HG03521 (cell line): ENCODE results near the gene TMEM247.
"Not testable (repeated sequence)": the region's sequence is repeated elsewhere in the genome, so short reads cannot be mapped to it uniquely, and the experiment has no call there.

Source experiments
- ATAC-seq: cut with Tn5 transposase; IDR thresholded peaks from one replicate; pipeline ENCODE4 v1.9.1; 2021; ENCODE audit warnings: mild to moderate bottlenecking, moderate library complexity; ENCODE audit not compliant: unreplicated experiment

Gene TMEM247

DNA sequence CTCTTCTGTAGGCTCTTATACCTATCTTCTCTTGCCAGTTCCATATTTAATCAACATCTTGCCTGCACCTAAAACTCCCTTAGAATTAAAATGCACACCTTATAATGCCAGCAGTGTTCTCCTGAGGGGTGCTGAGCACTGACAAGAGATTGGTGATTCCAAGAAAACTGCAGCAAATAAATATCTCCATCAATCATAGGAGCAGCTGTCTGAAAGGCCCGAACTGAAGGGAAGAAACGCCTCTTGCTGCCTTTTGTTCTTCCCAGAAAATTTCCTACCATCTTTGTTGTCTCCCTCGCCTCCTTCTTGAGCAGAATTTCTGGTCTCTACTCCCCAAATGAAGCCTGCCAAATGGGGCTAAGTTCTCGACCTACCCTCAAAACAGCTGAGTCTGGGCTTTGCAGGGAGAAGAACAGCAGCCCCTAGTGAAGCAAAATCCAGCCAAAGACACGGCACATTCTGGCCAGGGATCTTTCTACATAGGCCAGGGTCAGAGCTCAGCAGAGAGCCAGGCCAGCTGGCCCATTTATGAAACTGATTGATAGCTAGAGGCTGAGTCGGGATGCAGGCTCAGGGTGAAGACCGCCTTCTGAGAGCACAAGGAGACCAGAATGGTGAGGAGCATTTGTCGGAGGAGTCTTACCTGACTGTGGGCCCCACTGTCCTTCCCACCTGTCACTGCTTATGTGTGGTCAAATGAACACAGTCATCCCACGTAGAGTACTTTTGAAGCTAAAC lies 20.4 kb upstream of the TMEM247 start:
- no peak for ATAC-seq

DNA sequence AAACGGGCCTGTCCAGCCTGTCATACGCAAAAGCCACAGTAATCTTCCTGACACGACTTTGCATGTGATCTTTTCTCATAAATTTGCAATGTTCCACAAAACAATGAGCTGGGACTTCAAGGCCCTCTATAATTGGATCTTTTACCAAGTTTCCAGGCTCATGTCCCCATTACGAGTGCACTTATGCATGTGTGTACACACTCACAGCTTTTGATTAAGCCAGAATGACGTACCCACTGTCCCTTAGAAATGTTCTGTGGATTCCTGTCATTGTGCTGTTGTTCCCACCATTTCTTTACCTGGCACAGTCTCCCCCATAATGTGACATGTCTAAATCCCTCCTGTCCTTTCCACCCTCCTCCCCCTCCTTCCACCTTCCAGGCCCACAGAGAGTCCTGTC lies 19.7 kb upstream of the TMEM247 start:
- ATAC-seq, result no peak

DNA sequence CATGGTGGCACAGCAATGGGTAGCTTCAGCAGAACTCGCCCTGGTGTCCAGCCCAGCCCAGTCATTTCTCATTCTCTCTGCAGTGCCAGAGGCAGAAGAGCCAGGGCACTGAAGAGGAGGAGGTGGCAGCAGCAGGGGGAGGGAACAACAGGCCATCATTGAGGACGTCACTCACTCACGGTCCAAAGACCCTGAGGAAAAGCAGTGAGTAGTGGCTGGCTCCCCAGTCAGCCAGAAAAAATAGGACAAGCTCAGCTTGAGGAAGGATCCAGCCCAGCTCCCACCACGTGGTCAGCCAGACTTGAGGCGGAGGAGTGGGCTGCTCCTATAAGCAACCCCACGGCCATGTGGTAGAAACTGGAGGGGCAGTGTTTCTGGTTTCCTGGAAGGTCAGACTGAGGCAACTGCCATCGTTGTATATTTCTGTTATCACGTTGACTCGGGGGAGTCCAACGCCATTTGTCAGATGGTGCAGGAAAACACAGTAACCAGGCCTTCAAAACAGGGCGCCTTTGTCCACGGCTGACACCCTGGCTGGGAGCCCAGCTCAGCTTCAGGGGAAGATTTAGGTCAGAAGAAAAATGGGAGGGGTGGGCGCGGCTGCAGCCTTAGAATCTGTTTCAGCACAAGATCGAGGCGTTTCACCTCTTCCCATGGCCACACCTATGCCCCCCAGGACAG lies 19.0 kb upstream of the TMEM247 start:
- ATAC-seq, result no peak

DNA sequence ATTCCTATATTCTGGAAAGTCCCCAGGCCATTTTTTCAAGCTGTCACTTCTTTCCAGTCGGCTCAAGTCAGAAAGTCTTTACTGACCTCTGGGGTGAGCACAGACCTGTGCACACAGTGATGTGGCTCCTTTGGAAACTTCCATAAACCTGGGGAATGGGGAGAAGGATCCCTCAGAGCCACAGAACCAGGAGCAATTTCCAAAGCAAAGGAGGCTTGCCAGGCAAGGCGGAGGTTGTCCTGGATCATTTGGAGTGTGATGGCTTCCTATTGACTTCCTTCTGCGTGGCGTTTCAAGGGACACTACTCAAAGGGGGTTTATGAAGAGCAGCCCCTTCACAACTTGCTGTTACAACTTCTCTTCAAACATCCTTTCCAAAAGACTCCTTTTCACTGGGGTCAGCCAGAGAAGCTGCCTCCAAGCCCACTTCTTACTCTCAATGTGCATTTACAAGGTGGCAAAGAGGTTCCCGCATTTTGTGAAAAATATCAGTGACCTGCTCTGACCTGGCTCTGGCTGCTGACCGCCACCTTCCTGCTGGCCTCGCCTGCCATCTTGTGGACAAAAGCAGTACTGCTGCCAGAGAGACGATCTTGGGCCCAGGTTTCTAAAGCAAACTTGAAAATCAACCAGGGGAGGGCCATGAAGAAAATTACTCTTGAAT lies 18.2 kb upstream of the TMEM247 start:
- ATAC-seq, result peak; percentile 47

DNA sequence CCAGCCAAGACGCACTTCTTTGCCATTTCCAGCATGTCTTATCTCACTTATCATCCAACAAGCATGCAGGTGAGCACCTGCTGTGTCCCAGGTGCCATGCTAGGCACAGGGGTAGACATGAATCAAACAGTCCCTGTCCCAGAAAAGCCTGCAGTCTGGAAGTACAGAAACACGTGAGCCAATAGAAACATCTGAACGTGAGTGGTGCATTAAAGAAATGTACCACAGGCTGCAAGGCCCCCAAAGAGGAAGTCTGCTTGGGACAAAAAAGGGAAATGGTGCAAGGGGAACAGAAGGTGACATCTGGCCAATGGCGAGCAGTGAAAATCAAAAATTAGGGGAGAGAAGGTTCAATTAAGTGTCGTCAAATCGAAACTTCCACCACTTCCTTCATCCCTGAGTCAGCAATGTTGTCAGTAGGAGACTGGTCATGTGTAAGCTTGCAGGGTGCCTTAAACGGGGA lies 17.6 kb upstream of the TMEM247 start:
- peak; percentile 5 for ATAC-seq

DNA sequence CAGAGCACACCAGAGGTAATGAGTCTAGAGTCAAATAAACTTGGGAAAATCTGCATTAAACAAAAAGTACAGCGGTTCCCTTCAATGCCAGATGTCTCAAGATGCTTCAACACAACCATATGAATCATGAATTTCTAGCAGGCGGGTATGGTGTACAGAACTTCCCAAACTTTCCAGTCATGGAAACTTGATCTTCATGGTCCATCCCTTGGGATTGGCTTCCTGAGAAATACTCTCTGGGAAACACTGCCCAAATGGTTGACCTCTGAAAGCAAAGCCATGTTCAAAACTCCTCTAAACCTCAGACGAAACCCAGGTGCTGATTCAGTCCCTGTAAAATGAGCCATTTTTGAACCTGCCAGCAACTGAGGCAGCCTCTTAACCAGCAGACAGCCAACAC lies 16.4 kb upstream of the TMEM247 start:
- ATAC-seq, result no peak

DNA sequence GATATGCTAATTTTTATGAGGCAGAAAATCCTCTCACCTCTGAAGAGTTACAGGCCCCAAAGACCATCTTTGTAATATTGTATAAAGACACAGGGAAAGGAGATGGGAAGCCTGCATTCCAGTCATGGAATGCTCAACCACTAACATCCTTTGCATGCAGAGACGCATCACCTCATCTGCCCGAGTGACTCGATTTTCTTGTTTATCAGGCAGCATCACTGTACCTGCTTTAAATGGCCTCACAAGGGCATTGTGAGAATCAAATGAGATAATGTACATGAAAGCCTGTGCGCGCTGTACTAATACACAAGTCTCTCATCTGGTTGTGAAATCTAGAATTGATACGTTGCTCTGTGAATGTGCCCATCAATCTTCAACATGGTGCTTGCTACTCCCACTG lies 10.2 kb upstream of the TMEM247 start:
- ATAC-seq, result no peak

DNA sequence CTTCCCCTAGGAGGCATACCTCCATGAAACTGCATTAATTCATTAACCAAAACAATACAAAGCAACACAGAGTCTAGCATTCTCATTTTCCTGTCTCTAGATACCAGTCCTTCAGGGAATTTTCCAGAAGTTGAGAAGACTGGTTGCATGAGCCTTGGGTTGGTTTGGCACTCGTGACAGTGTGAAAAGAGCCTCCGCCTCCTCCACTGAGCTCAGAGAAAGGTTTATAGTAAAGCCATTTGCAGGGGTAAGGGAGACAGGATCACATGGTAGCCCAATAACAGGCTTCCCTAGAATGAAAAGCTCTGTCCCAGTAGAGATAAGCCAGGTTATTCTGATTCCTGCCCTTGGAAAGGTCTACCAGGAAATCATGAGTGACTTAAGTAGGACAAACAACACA lies 9.7 kb upstream of the TMEM247 start:
- no peak for ATAC-seq

DNA sequence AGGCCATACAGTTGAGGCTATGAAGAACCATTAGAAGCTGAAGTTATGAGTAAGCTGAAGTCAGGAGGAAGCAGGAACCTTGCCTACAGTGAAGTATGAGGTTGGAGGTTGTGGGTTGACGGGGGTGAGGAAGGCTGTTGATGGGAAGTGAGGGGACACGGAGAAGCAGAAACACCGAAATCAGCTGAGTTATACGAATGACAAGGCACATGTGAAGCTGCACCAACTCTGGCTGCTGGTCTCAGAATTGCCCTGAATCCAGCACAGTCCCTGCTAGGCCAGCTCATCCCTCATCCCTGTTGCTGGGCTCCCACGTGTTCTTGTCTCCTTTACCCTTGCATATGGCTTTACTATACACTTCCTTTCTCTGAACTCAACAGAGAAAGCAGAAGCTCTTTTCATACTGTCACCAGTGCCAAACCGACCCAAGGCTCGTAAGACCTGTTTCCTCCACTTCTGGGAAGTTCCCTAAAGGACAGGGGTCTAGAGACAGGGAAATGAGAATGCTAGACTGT lies 9.2 kb upstream of the TMEM247 start:
- ATAC-seq, result no peak

DNA sequence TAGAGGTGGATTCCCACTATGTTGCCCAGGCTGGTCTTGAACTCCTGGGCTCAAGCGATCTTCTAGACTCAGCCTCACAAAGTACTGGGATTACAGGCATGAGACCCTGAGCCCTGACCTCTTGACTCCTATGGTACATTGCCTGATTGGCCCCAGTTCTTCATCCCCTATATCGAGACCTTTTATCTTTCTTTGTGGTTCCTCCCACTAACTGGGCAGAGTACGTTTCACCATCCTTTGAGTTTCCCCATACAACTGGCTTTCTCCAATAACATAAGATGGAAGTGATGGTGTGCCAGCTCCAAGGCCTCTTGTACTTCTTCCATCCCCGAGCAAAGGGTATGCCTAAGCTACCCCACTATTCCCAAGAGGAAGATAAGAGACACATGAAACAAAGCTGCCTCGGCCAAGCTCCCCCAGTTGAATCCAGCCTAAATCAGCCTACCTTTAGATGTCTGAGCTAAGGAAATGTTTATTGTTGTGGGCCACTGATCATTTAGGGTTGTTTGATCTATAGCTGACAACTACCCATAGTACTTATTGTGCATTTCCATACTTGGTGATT lies 8.3 kb upstream of the TMEM247 start:
- ATAC-seq, result no peak

DNA sequence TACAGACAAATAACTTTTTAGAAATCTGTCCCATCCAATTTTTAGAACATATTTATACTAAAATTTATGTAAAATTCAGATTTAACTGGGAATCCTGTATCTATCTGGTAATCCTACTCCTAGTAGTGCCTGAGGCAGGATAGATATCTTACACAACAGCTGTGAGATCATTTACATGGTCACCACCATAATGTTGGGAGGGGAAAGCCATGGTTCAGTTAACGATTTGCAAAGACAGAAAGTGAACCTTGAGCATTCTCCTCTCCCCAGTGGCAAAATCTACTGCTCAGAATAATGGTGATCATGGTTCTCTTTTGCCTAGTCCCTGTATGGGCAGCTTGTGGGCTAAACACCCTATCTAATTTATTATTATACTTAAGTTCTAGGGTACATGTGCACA lies 7.7 kb upstream of the TMEM247 start:
- ATAC-seq, result no peak

DNA sequence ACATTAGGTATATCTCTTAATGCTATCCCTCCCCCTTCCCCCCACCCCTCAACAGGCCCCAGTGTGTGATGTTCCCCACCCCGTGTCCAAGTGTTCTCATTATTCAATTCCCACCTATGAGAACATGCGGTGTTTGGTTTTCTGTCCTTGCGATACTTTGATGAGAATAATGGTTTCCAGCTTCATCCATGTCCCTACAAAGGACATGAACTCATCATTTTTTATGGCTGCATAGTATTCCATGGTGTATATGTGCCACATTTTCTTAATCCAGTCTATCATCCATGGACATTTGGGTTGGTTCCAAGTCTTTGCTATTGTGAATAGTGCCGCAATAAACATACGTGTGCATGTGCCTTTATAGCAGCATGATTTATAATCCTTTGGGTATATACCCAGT lies 7.2 kb upstream of the TMEM247 start:
- not testable (repeated sequence) for ATAC-seq

DNA sequence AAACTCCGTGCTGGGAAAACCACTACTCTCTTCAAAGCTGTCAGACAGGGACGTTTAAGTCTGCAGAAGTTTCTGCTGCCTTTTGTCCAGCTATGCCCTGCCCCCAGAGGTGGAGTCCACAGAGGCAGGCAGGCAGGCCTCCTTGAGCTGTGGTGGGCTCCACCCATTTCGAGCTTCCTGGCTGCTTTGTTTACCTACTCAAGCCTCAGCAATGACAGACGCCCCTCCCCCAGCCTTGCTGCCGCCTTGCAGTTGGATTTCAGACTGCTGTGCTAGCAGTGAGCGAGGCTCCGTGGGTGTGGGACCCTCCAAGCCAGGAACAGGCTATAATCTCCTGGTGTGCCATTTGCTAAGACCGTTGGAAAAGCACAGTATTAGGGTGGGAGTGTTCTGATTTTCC lies 1.9 kb upstream of the TMEM247 start:
- not testable (repeated sequence) for ATAC-seq

DNA sequence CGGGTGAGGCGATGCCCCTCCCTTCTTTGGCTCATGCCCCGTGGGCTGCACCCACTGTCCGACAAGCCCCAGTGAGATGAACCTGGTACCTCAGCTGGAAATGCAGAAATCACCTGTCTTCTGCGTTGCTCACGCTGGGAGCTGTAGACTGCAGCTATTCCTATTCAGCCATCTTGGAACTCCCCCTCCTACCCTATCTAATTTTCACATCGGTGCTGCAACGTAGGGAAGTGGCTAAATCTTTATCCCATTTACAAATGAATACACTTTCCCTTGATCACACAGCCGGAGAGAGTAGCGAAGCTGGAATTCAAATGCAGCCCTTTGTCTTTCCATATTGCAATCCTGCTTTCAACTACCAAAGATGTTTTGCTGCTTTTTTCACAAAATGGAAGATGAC lies 1.4 kb upstream of the TMEM247 start:
- no peak for ATAC-seq

DNA sequence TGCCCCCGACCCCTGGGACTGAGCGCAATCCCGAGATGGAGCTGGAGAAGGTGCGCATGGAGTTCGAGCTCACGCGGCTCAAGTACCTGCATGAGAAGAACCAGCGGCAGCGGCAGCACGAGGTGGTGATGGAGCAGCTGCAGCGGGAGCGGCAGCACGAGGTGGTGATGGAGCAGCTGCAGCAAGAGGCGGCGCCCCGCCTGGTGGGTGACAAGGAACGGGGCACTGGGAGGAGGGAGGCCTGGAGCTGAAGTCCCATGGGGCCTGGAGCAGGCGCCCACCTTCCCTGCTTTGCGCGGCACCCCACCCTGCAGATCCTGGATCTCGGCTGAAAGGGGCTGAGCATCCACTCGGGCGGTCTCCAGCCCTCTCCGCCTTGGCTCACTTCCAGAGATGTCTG lies 1.2 kb downstream of the TMEM247 start:
- ATAC-seq, result no peak

DNA sequence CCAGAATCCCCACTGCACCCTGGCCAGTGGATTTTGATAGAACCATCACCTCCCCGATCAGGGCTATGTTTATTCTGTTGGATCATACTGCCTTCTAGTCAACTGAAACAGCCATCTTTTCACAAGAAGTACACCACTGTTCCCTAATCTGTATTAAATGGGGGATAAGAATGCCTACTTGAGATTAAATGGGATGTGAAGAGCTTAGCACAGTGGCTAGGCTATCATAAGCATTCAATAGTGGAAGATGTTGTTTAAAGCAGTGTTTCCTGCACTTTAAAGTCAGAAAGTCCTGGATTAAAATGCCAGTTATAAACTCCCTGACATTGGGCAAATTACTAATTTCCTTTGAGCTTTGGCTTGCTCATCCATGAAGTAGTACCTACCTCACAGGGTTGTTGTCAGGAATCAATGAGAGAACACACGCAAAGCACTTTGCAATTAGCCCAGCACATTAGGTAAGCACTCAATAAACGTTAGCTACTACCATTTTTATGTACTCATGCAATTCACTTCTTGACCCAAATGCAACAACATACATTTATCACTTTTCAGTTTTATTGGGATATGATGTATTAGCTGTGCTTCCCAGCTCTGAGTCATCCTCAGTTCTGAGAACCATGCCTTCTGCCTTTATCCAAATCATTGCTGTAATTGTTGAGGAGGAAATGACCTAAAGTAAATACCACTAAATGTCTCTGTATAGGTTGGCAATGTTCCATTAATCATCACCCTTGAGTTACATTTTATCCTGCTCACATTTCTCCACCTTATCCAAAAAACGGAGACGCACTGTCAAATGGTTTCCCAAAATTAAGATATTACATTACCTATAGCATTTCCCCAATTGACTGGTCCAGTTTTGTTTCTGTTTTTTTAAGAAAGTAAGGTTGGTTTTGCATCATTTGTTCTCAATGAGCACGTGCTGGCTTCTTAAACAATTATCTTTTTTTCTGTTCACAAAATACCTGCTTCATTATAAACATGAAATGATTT lies 2.1 kb downstream of the TMEM247 start:
- no peak for ATAC-seq

DNA sequence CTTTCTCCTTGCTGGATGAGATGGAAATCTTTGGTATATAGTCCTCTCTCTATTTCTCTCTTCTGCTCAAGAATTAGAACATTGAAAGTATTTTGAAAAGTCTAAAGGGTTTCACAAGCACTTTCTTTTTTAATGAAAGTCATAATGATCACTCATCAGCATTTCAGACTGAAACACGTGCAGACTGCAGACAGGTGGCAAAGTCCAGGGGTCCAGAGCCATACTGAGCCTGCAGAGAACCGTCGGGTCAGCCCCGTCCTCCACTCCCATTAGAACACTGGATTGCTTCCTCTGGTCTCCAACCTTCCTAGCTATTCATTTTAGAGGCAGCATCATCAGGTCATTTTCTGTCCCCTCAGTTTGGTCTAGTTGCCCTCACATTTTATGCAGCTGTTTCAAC lies 3.1 kb downstream of the TMEM247 start:
- no peak for ATAC-seq

DNA sequence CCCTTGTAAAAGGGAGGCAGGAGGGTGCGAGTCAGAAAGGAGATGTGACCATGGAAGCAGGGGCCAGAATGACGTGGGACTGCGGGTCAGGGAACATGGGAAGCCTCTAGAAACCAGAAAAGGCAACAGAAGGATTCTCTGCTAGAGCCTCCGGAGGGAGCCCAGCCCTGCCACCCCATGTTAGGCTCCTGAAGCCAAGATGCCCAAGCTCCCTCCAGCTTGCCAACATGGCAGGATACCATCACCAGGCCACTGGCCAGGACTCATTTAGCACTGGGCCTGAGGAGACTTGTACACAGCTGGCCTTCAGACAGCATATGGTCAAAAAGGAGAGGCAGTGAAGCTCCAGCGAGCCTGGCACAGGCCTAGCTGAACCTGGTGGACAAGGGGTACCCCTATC lies 5.6 kb downstream of the TMEM247 start:
- no peak for ATAC-seq

DNA sequence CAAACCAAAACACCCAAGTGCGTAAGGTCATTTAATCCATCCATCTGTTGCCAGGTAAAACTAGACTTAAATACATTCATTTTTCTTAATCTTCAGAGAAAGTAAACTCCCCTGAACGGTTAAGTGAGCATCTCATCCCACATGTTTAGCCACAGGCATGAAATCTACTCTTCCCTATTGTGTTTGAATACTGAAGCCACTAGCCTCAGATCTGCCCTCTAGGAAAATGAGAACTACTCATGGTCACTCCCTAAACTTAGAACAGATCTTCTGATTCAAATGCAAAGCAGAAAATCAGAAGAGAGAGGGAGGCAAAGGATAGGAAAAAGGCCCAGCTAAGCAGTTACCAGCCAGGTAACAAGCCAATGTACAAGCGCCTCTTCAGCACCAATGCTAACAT lies 7.1 kb downstream of the TMEM247 start:
- no peak for ATAC-seq

DNA sequence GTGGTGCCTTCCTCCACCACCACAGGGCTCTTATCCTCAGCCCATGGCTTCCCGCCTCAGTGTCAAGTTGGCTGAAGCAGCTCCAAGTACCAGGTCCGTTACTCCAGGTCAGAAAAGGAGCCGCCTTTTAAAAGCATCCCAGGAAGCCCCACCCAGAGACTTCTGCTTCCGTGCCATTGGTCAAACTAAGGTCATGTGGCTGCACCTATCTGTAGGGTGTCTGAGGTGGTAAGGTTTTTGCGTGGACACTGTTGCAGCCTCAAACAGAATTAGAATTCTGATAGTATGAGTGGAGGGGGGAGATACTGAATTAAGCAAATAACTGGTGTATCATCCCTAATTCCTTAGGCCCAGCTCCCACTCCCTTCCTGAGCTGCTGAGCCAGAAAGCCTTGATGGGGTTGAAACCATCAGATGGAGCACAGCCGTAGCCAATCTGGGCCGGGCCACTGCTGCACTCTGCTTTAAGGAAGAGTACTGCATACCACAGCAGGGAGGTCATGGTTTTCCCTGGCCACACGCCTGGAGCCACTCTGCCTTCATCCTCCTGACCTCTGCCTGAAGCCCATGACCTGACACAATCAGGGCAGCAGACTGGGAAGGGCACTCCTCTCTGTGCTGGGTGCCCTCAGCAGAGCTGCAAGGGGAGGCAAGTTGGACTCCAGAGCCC lies 8.4 kb downstream of the TMEM247 start:
- no peak for ATAC-seq
